22Rv1 (cell line): ENCODE measurements around the gene PDE5A.

ENCODE experiments used
- H3K27ac ChIP-seq: fragments of 450-650 bp; 2 replicates; pipeline ENCODE4 v1.5.1; 2017
- CTCF ChIP-seq: fragments of 450-650 bp; IDR thresholded peaks from 2 replicates; pipeline ENCODE4 v1.5.1; 2017; ENCODE audit warnings: mild to moderate bottlenecking
- ZFX ChIP-seq: fragments of 450-650 bp; IDR thresholded peaks from 2 replicates; pipeline ENCODE4 v1.6.1; 2017; ENCODE audit warnings: antibody characterized with exemption, borderline replicate concordance

PDE5A gene

GRCh38 chr4:119504616-119505015 lies 124.0 kb downstream of the PDE5A start:
- TF ChIP-seq ZFX (no peak), CTCF (no peak)
- H3K27ac ChIP-seq, result no peak overlapping the region

GRCh38 chr4:119501740-119502139 lies 126.9 kb downstream of the PDE5A start:
- TF ChIP-seq ZFX (no peak), CTCF (no peak)
- no peak overlapping the region for H3K27ac ChIP-seq

- H3K27ac ChIP-seq, result no peak overlapping the region
- TF ChIP-seq ZFX (no peak), CTCF (no peak)
These were observed 130.1 kb downstream of the PDE5A start for GRCh38 chr4:119498527-119498926.

- no peak overlapping the region for H3K27ac ChIP-seq
- TF ChIP-seq CTCF, result no peak
- TF ChIP-seq ZFX, result no peak
These were observed 134.7 kb downstream of the PDE5A start for GRCh38 chr4:119493886-119494285.

GRCh38 chr4:119493419-119493818 lies 135.2 kb downstream of the PDE5A start:
- TF ChIP-seq CTCF (peak; percentile 22; the same call in 1 of the 2 replicates), ZFX (no peak)
- no peak overlapping the region for H3K27ac ChIP-seq

- no peak for TF ChIP-seq ZFX
- no peak for TF ChIP-seq CTCF
- no peak overlapping the region for H3K27ac ChIP-seq
These were observed 138.3 kb downstream of the PDE5A start for GRCh38 chr4:119490335-119490734.

GRCh38 chr4:119489305-119489704 lies 139.3 kb downstream of the PDE5A start:
- TF ChIP-seq CTCF, result no peak
- no peak for TF ChIP-seq ZFX
- no peak overlapping the region for H3K27ac ChIP-seq
